Stimulated activated CD8-positive, alpha-beta memory T cell treated with anti-CD3 and anti-CD28 coated beads, Interleukin-4, amount 100 ng/mL, for 24 hours (primary cell): ENCODE data around the gene TAS2R30.

ENCODE experiments used
- DNase-seq: peaks from one replicate; pipeline ENCODE4 v3.0.0-alpha.2; 2020; ENCODE audit warnings: low read depth

The TAS2R30 gene

GRCh38 chr12:11134305-11134704 lies at the start of gene TAS2R30:
Gene TAS2R30, minus strand, starts transcription at chr12:11134644. Its CDS starts 400 bp downstream, at chr12:11134244.
- no peak for DNase-seq

- no peak for DNase-seq
These were observed 48.6 kb upstream of the TAS2R30 start for GRCh38 chr12:11183011-11183410.

GRCh38 chr12:11182529-11182928 lies 48.1 kb upstream of the TAS2R30 start:
- DNase-seq, result no peak

- DNase-seq, result no peak
These were observed 43.8 kb upstream of the TAS2R30 start for GRCh38 chr12:11178250-11178649.

- no peak for DNase-seq
These were observed 39.6 kb upstream of the TAS2R30 start for GRCh38 chr12:11174022-11174421.

- no peak for DNase-seq
These were observed 37.7 kb upstream of the TAS2R30 start for GRCh38 chr12:11171969-11172675.

- DNase-seq, result peak; percentile 79
These were observed 36.9 kb upstream of the TAS2R30 start, which contains the start of gene SMIM10L1 for GRCh38 chr12:11171145-11171968. Gene SMIM10L1, plus strand, starts transcription at chr12:11171194. Its CDS starts 163 bp downstream, at chr12:11171357.

GRCh38 chr12:11170810-11171144 lies 36.3 kb upstream of the TAS2R30 start:
- DNase-seq, result no peak

- no peak for DNase-seq
These were observed 31.9 kb upstream of the TAS2R30 start for GRCh38 chr12:11166300-11166699.

- DNase-seq, result no peak
These were observed 29.9 kb upstream of the TAS2R30 start for GRCh38 chr12:11164384-11164783.

- no peak for DNase-seq
These were observed 28.1 kb upstream of the TAS2R30 start for GRCh38 chr12:11162502-11162901.

GRCh38 chr12:11158885-11159444 lies 24.5 kb upstream of the TAS2R30 start:
- DNase-seq, result no peak

GRCh38 chr12:11154400-11154925 lies 20.0 kb upstream of the TAS2R30 start:
- no peak for DNase-seq

GRCh38 chr12:11152725-11153124 lies 18.3 kb upstream of the TAS2R30 start:
- DNase-seq, result no peak

GRCh38 chr12:11150832-11151231 lies 16.4 kb upstream of the TAS2R30 start:
- no peak for DNase-seq

- no peak for DNase-seq
These were observed 13.0 kb upstream of the TAS2R30 start for GRCh38 chr12:11147420-11147819.

- DNase-seq, result no peak
These were observed 9.9 kb upstream of the TAS2R30 start for GRCh38 chr12:11144297-11144696.

- DNase-seq, result no peak
These were observed 8.9 kb upstream of the TAS2R30 start for GRCh38 chr12:11143352-11143751.

- no peak for DNase-seq
These were observed 1.6 kb upstream of the TAS2R30 start for GRCh38 chr12:11136075-11136474.

GRCh38 chr12:11133816-11134215 lies 628 bp downstream of the TAS2R30 start:
- DNase-seq, result no peak

GRCh38 chr12:11133162-11133561 lies 1.3 kb downstream of the TAS2R30 start:
- DNase-seq, result no peak

- DNase-seq, result no peak
These were observed 3.4 kb downstream of the TAS2R30 start for GRCh38 chr12:11130999-11131398.

- no peak for DNase-seq
These were observed 4.1 kb downstream of the TAS2R30 start for GRCh38 chr12:11130382-11130781.
